ENCODE measurements around the gene PPP1R16B.
"Not testable (repeated sequence)": the region's sequence is repeated elsewhere in the genome, so short reads cannot be mapped to it uniquely, and the experiment has no call there.

Gene PPP1R16B

DNA sequence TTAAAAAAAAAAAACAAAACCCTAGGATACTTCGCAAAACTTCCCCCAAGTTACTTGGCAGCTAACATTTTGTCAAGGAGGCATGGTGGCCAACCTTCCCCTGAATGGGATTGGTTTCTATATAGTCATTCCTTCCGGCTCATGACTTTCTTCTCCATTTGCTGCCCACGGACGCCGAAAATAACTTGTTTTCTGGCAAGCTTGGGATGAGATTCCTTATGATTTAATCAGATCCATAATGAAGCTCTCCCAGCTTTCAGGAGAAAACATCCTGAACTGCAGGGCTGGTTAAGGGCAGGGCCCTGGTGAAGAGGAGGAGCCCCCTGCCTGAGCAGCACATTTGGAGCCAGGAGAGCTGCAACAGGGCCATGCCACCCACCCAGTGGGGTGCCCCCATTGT is 49.9 kb downstream of the PPP1R16B start:
- DNase-seq, result no peak

DNA sequence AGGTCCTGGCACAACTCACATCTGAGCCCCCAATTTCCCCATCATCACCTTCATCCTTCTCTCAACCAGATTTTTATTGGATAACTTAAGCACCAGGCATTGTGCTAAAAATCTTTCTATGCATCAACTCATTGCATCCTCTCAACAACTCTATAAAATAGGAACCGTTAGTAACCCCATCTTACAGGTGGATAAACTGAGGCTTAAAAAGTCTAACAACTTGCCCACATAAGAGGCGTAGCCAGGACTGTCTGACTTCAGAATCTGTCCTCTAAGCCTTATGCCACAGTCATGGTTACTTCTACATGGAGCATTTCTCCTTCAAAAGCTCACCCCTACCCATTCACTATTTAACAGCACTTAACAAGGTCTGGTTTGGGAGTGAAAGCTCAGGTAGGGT is 51.1 kb downstream of the PPP1R16B start:
- no peak for DNase-seq

DNA sequence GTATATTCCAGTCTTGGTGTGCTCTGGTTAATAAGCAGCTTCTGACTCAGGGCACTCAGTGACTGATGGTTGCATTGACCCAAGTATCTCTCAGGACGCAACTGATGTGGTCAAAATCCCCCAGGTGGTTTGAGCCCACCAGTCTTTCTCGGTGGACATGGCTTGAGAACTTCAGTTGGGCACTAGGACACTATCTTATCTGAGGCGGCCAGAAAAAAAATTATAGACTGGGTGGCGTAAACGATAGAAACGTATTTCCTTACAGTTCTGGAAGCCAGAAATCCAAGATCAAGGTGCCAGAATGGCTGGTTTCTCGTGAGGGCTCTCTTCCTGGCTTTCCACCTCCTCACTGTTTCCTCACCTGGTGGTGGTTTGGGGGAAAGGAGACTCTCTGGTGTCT is 52.2 kb downstream of the PPP1R16B start:
- DNase-seq, result no peak

DNA sequence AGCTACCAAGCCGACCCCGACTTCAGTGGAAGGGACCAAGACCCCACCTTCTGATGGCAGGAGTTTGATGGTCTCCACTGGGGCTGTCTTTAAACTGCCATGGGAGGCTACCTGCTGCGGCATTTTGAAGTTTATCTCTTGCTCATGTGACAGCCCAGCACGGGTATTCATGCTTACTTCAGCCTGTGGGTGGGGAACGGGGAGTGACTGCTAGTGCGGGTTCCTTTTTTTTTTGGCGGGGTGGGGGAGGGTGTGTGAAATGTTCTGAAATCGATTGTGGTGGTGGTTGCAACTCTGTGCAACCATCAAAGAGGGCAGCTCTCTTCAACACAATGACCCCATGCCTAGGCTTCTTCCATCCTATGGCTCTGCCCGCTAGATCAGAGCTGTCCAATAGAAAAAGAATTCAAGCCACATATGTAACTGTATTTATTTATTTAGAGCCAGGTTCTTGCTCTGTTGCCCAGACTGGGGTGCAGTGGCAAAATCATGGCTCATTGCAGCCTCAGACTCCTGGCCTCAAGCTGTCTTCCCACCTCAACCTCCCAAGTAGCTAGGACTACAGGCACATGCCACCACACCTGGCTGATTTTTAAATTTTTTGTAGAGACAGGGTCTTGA is 53.7 kb downstream of the PPP1R16B start:
- DNase-seq, result no peak

DNA sequence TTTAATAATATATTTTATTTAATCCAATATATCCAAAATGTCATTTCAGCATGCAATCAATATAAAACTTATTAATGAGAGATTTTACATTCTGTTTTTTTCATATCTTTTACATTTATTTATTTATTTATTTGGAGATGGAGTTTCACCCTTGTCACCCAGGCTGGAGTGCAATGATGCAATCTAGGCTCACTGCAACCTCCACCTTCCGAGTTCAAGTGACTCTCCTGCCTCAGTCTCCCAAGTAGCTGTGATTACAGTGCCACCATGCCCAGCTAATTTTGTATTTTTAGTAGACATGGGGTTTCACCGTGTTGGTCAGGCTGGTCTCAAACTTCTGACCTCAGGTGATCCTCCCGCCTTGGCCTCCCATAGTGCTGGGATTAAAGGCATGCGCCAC is 54.4 kb downstream of the PPP1R16B start:
- not testable (repeated sequence) for DNase-seq

DNA sequence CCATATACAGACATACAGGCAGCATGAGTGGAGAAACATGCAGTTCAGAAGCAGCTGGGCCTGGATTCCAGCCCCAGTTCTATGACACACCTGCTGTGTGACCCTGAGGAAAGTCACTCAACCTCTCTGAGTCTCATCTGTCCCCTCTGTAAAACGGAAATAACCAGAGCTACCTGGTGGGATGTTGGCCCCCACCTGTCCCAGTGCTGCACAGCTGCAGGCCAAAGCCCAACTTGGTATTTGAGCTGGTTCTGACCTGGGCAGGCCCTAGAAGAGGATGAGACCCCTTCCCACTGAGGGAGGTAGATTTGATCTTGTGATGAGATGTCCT is 55.5 kb downstream of the PPP1R16B start:
- no peak for DNase-seq

DNA sequence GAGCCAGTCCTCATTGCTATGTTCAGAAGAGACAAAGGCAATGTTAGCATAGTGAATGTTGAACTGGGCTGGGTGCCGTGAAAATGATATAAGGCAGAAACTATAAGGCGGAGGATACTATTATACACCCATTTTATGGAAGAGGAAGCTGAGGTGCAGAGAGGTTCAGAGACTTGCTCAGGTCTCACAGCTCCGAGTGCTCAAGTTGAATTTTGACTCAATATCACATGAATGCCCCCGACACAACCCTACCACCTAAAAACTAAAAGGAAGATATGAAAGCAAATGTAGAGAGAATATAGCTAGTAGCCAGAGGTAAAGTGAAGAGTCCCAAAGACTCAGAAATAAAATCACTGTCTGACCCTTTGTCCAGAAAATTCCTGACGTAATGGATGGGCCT is 56.7 kb downstream of the PPP1R16B start:
- DNase-seq, result no peak

DNA sequence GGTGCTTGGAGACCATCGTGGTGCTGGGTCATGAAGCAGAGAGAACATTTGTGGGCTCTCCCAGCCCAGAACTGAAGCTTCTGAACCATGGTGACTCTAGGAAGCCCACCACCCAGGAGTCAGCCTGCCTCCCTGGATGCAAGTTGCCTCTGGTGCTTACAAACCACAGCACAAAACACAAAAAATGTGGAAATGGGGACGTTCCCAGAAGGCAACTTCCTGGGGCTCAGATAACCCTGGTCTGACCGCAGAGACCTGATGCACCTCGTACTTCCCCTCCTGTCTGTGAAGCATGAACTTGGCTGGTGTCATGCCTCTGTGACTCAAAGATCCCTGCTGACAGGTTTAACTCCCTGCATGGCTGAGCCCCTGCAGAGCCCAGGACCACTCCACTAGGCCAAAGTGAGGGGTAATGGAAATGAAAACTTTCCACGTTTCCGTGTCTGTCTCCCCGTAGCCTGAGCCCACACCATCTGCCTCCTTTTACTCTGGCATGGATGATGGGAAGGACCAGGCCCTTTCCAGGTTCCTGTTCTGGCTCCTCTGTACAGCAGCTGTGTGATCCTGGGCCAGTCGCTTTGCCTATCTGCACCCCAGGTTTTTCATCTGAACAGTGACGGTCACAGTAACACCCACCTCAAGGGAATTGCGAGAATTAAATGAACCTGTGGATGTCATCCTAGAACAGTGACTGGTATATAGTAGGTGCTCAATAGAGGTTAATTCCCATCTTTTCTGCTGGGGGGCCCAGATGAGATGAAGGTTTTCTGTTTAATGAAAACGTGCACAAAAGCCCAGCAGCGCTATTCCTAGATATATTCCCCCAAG is 57.7 kb downstream of the PPP1R16B start:
- no peak for DNase-seq

DNA sequence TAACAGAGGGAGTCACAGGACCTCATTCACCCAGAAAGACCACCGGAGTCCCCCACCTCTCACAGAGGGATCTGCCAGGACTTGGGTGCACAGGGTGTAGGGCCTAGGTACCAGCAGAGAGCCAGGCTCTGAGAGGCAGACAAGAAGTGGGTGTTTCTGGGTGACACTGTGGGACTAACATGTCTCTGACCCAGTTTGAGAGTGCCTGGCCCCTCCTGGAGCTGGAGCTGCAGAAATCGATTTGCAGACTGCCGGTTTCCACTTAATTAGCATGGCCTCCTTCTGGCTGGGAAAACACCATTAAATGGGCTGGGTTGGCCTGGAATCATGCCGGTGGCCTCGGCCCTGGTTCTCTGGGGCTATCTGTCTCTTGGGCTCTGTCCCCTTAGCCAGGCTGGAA is 59.2 kb downstream of the PPP1R16B start:
- DNase-seq, result no peak

DNA sequence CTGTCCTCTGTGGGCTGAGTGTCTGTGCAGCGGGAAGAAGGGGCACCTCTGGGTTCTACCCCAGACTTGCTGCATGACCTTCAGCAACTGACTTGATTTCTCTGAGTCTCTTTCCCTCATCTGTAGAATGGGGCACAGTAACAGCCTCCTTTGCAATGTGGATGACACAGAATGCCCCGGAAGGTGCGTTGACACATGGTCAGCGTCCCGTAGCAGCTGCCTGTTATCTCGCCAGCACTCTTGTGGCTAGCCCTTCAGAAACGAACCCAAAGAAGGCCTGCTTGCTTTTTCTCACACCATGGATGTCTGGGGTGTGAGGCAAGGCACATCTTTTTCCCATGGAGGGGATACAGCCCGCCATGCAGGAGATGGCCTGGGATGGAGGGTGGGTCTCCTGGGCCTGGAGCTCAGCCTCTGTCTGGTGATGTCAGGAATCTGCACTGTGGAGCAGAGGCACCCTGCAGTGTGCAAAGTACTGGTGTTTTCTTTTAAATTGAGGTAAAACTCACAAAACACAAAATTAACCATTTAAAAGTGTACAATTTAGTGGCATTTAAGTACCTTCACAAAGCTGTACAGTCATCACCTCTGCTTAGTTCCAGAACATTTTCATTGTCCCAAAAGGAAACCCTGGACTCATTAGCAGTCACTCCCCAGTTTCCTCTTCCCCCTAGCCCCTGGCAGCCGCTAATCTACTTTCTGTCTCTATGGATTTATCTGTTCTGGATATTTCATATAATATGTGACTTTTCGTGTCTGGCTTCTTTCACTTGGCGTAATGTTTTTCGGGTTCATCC is 61.0 kb downstream of the PPP1R16B start:
- DNase-seq, result no peak

DNA sequence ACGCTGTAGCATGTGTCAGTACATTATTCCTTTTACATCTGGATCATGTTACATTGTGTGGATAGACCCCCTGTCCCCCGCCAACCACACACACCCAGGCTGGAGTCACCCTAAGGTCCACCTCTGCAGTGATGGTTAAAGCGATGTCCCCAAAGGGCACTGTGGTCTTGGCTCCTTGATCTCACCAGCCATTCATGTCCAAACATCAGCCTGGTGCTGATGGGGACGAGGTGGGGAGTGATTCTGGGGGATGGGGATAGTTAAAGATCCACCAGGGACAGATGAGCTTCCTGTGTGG is 61.5 kb downstream of the PPP1R16B start:
- no peak for DNase-seq

DNA sequence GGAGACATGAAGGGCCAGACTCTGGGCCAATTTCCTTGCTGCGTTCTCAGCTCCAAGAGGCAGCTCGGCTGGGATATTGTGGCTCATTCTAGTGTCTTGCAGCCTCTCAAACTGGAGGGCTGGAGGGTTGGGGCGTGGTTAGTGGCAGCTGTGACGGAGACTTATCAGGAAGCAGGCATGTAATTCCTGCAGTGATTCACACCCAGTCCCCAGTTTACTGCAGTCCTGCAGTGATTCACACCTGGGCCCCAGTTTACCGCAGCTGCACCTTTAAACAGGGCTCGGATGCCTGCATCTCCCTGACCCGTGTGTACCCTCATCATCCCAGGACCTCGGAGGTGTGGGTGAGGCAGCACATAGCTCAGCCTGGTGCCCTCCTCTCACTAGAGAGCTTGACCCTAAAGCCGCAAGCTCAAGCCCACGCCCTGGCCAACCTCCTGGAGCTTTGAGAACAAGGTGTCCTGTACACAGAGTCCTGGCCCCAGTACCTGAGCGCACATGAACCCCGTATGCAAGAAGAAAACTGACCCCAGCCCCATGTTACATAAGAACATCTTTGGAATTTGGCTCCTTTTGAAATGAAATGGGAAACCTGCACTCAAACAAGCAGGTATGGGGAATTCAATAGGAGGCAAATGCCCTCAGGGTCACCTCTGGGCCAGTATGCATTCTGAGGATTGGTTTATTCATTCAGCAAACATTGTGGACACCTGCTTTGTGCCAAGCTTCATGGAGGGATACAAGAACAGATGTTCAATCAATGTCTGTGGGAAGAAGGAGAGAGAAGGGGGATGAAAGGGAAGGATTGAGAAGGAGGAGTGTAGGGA is 65.4 kb downstream of the PPP1R16B start:
- DNase-seq, result no peak

DNA sequence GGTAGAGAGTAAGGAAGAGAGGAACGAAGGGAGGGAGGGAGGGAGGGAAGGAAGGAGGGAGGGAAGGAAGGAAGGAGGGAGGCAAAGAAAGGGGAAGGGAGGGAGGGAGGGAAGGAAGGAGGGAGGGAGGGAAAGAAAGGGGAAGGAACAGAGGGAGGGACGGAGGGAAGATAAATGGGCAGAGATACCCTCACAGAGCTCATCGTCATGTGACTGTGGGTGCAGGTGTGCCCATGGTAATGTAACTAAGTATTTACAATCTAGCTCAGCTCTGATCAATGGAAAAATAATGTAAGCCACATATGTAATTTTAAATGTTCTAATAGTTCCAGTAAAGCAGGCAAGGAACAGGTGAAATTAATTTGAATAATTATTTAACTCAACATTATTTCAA is 66.1 kb downstream of the PPP1R16B start:
- DNase-seq, result no peak

DNA sequence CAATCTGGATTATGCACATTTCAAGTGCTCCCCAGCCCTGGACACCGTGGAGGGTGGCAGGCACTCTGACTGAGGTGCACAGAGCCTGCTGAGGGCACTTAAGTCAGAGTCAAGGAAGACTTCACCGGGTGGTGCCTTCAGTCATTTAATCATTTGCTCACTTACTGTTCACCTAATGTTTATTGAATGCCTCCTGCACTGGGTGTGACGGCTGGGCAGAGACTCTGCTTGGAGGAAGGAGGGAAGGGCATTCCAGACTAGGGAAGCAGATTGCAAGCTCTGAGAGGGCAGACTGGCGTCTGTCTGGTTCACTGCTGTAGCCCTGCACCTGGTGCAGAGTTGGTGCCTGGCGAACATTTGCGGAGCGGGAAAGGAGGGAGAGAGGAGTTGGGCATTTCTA is 66.5 kb downstream of the PPP1R16B start:
- DNase-seq, result no peak

DNA sequence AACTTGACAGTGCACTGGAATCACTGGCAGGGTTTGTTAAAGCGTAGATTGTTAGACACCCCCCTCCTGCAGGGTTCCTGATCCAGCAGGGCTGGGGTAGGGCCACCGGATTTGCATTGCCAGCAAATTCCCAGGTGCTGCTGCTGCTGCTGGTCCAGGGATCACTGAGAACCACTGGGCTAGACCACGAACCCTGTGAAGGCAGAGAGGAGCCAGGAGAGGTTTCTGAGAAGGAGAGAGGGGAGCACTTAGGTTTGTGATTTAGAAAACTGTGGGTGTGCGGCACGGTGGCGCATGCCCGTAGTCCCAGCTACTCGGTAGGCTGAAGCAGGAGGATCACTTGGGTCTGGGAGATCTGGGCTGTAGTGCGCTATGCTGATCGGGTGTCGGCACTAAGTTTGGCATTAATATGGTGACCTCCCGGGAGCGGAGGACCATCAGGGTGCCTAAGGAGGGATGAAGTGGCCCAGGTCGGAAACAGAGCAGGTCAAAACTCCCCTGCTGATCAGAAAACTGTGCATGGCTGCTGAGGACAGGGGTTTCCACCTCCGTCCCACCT is 67.1 kb downstream of the PPP1R16B start:
- DNase-seq, result no peak

DNA sequence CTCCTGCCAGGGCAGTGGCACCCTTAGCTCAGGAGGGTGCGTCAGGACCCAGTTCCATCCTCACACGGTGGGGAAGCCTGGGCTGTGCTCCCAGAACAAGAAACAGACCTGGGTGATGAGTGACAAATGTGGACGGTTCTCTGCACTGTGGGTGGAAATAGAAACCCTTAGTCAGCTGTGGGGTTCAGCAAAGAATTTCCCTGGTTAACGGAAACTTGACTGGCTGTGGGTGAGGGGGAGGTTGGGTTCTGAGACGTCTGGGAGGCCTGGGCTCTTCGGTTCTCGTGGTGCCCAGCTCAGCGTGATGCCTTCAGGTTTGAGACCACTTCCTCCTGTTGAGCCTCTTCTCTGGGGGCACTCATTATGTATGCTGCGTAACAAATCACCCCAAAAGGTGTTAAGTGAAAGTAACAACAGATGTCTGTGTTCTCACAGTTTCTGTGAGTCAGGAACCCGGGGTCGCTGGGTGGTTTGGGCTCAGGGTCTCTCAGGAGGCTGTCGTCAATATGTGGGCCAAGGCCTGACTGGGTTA is 67.6 kb downstream of the PPP1R16B start:
- no peak for DNase-seq

DNA sequence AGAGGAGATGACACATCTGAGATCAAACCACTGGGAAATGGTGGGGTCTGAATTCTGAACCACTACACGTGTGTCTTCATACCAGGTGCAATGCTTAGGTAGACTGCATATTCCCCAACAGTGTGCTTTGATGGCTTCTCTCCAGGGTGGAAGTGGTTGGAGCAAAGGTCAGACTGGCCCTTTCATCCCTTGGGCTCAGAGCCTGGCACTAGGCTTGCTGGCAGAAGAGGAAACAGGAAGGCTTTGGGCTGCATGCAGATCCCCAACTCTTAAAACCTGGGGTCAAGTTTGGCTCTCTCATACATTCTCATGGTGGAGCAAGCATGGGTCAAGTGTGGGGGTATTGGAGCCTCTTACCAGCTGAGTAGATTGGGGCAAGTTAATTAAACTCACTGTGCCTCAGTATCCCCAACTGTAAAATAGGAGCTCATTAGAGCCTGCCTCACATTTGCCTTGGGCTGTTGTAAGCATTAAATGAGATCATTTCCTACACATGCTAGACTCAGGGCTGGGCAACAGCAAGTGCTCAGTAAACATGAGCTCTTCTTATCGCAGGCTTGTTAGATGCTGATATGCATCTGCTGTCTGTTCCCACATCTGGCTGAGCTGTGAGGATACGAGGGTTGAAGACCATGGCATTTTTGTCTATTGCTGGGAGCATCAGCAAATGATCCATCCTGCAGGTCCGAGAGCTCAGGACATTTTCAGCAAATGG is 69.1 kb downstream of the PPP1R16B start:
- DNase-seq, result no peak

DNA sequence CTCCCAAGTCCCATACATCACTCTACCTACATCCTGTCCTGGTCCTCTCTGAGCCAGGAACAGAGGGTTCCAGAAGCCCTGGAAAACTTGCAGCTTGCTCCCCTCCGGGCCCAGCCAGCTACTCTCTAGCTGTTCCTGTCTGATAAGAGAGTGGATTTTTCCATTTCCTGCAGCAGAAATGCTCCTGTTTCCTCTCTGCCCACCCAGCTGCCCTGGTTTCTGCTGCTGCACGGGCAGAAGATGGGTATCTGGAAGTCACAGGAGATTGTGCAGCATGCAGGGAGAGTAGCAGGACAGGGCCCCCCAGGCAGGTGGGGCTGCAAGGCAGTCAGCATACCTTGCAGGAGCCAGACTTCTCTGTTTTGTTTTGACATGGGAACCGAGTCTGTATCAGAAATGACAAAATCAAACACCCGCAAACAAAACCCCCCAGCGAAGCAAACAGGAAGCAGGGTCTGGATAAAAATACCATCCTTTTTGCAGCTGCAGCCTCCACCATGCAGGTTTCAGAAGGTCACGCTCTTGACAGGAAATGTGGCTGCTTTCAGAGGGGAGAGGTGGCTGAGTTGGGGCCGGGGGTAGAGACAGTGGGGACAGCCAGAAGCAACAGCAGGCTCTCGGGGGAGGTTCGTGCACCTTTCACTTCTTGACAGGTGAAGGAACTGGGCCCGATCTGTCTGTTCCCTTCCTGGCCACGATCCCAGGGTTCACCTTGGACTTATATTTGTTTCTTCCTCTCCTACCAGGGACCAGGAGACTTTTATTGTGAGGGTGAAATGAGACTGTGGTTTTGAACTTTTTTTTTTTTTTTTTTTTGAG is 69.9 kb downstream of the PPP1R16B start:
- no peak for DNase-seq

DNA sequence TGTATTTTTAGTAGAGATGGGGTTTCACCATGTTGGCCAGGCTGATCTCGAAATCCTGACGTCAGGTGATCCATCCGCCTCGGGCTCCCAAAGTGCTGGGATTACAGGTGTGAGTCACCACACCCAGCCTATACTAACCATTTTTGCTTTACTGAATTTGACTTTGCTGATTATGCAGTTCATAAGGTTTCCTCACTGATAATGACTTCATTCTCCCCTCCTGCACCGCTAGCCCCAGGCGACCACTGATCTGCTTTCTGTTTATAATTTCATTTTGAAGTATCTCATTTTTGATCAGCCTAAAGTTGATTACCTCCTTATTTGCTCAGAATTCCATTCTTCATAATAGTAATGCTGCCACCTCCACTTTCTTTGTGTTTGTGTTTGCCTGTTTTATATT is 72.0 kb downstream of the PPP1R16B start:
- DNase-seq, result no peak

DNA sequence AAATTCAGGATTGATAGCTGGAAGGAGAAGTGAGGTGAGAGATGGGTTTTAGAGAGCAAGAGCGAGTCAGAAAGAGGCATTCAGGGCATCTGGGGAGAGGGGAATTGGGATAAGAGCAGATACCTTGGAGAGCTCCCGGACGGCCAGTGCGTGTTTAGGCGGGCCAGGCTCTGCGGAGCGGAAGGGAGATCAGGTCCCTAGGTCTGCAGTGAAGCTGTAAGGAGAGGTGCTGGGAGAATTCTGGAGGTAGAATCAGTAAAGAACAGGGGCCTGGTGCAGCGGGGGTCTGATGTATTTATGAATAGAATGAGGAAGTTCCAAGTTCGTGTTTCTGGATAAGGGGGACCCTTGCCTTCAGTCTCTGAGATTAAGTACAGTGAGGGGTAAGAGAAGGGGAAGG is 73.4 kb downstream of the PPP1R16B start:
- no peak for DNase-seq
